ENCODE data around the gene IBTK. TPM values are rescaled to one million over a fixed set of nuclear protein-coding genes. Genes with fewer than 3 reads are reported as not detected.

IBTK gene, protein sequence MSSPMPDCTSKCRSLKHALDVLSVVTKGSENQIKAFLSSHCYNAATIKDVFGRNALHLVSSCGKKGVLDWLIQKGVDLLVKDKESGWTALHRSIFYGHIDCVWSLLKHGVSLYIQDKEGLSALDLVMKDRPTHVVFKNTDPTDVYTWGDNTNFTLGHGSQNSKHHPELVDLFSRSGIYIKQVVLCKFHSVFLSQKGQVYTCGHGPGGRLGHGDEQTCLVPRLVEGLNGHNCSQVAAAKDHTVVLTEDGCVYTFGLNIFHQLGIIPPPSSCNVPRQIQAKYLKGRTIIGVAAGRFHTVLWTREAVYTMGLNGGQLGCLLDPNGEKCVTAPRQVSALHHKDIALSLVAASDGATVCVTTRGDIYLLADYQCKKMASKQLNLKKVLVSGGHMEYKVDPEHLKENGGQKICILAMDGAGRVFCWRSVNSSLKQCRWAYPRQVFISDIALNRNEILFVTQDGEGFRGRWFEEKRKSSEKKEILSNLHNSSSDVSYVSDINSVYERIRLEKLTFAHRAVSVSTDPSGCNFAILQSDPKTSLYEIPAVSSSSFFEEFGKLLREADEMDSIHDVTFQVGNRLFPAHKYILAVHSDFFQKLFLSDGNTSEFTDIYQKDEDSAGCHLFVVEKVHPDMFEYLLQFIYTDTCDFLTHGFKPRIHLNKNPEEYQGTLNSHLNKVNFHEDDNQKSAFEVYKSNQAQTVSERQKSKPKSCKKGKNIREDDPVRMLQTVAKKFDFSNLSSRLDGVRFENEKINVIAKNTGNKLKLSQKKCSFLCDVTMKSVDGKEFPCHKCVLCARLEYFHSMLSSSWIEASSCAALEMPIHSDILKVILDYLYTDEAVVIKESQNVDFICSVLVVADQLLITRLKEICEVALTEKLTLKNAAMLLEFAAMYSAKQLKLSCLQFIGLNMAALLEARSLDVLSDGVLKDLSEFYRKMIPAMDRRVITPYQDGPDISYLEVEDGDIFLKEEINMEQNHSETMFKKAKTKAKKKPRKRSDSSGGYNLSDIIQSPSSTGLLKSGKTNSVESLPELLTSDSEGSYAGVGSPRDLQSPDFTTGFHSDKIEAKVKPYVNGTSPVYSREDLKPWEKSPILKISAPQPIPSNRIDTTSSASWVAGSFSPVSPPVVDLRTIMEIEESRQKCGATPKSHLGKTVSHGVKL (N-terminal part only)
- total RNA-seq: 23.1 and 34.0 TPM in 2 replicates

GRCh38 chr6:82247505-82248272, at the start of gene IBTK:
IBTK (minus strand) TSS chr6:82247744; CDS start chr6:82240486, 7,258 bp downstream.

Other genes with a start within 250 kb of the IBTK start
- 31.9 and 38.5 TPM in 2 replicates for gene TPBG, start 116.1 kb upstream of the IBTK start, total RNA-seq

Measured in cardiac atrium fibroblast (primary cell).